Peyer's patch (tissue), 4 donors: ENCODE measurements around the gene MYLK.

ENCODE experiments used
- POLR2A ChIP-seq, 2 donors: fragments of 450-650 bp; IDR thresholded peaks; one replicate each; pipeline ENCODE4 v1.5.1; 2017; ENCODE audit warnings: antibody characterized with exemption in 2 of 2, mild to moderate bottlenecking in 2 of 2, moderate library complexity in 2 of 2
- TF ChIP-seq, protein P1 (sequence below), 6 experiments: fragments of 450-650 bp in 4 of 6; fragments of 200-600 bp in 2 of 6; sonication (generic) in 1 of 6; IDR thresholded peaks; one replicate each; pipeline ENCODE4 v1.5.1; 2017 to 2019; ENCODE audit warnings: antibody characterized with exemption in 6 of 6, mild to moderate bottlenecking in 3 of 6, moderate library complexity in 1 of 6

DNA sequence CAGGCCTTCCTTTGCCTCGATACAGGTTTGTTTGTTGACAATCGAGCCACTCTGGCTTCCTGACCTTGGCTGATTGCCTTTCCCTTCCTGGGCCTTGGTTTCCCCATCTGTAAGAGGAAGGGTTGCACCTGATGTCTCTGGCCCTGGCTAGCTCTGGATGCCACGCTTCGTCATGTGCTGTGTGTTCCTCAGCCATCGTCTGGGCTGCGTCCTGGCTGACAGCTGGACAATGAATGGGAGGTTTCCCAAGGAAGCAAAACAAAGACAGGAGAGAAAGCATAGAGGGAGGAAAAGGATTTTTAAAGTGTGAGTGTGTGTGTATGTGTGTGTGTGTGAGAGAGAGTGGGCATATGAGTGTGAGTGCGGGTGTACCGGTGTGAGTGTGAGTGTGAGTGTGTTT lies 234.0 kb downstream of the MYLK start:
- TF ChIP-seq, protein P1, sequence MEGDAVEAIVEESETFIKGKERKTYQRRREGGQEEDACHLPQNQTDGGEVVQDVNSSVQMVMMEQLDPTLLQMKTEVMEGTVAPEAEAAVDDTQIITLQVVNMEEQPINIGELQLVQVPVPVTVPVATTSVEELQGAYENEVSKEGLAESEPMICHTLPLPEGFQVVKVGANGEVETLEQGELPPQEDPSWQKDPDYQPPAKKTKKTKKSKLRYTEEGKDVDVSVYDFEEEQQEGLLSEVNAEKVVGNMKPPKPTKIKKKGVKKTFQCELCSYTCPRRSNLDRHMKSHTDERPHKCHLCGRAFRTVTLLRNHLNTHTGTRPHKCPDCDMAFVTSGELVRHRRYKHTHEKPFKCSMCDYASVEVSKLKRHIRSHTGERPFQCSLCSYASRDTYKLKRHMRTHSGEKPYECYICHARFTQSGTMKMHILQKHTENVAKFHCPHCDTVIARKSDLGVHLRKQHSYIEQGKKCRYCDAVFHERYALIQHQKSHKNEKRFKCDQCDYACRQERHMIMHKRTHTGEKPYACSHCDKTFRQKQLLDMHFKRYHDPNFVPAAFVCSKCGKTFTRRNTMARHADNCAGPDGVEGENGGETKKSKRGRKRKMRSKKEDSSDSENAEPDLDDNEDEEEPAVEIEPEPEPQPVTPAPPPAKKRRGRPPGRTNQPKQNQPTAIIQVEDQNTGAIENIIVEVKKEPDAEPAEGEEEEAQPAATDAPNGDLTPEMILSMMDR (IDR thresholded peaks at IDR 0.05) = no peak
- no peak for TF ChIP-seq POLR2A (IDR thresholded peaks at IDR 0.05)
